ENCODE measurements around the gene CNIH3. TPM values are rescaled to one million over a fixed set of nuclear protein-coding genes. Genes with fewer than 3 reads are reported as not detected.

CNIH3 gene
- total RNA-seq, 1 experiment from 2014 or later: 3.7 TPM

DNA sequence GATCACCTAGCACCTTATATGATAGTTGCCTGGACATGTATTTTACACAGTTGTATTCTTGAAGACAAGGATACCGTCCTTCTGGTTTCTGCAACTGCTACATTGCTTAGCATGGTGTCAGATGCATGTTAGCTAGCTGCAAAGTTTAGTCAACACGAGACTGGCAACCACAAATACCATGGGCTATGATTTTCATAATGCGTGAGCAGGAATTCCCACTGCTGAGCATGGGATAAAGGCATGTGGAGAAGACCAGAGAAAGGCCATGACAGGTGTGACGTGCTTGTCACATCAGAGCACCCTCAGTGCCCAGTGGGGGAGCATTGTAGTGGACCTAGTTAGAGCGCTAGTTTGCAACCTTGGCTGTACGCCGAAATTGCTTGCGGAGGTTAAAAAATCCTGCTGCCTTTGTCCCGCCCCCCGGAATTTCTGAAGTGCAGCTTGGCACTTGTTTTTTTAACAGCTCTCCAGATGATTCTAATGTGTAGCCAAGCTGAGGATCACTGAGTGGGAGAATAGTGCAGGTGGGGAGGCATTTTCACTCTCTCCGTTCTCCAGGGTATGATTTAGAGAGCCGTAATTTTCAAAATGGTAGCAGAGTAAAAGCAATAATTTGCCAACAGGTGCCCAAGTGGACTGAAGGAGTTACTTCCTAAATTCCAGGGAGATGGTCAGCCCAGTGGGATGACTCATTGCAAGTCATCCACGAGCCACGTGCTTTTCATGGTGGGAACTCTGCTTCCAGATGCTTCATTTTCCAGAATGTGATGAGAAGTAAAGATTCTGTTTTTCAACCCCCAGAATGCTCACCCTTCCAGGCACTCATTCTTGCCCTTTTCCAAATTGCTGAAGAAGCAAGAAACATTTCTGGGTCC, 81.0 kb downstream of the CNIH3 start:
- Histone ChIP-seq H3K4me3 (ENCODE audit: low read depth in 2 of 2, low read length in 2 of 2) (no peak overlapping the region), H3K27ac (ENCODE audit: low read length) (no peak overlapping the region), H3K36me3 (ENCODE audit: control insufficient read depth, insufficient read depth, low read length) (no peaks in the 10 kb centered on the region), H3K27me3 (ENCODE audit: control insufficient read depth, insufficient read depth, low read length) (no peaks in the 10 kb centered on the region), H3K4me1 (ENCODE audit: control insufficient read depth, insufficient read depth, low read length) (no peaks in the 10 kb centered on the region), H3K9me3 (ENCODE audit: control insufficient read depth, insufficient read depth, low read depth, low read length) (no peaks in the 10 kb centered on the region)
- ATAC-seq (no peak), DNase-seq (ENCODE audit: low read depth, low spot score) (no peak)
- POLR2A ChIA-PET: no interaction called here
- in situ Hi-C loops (cut with HindIII; ENCODE audit: low pct_unique_long_range_greater_than_20kb, low sequenced_read_pairs): no loop called here
- TF ChIP-seq TCF7L2 (IDR thresholded peaks at IDR 0.05; ENCODE audit: low read depth, low read length) (no peak), POLR2AphosphoS5 (IDR thresholded peaks at IDR 0.05; ENCODE audit: low read depth, low read length) (no peak), SIN3A (IDR thresholded peaks at IDR 0.05; ENCODE audit: borderline replicate concordance, insufficient read depth, low read depth, low read length) (no peak)
- TF ChIP-seq, protein P1, sequence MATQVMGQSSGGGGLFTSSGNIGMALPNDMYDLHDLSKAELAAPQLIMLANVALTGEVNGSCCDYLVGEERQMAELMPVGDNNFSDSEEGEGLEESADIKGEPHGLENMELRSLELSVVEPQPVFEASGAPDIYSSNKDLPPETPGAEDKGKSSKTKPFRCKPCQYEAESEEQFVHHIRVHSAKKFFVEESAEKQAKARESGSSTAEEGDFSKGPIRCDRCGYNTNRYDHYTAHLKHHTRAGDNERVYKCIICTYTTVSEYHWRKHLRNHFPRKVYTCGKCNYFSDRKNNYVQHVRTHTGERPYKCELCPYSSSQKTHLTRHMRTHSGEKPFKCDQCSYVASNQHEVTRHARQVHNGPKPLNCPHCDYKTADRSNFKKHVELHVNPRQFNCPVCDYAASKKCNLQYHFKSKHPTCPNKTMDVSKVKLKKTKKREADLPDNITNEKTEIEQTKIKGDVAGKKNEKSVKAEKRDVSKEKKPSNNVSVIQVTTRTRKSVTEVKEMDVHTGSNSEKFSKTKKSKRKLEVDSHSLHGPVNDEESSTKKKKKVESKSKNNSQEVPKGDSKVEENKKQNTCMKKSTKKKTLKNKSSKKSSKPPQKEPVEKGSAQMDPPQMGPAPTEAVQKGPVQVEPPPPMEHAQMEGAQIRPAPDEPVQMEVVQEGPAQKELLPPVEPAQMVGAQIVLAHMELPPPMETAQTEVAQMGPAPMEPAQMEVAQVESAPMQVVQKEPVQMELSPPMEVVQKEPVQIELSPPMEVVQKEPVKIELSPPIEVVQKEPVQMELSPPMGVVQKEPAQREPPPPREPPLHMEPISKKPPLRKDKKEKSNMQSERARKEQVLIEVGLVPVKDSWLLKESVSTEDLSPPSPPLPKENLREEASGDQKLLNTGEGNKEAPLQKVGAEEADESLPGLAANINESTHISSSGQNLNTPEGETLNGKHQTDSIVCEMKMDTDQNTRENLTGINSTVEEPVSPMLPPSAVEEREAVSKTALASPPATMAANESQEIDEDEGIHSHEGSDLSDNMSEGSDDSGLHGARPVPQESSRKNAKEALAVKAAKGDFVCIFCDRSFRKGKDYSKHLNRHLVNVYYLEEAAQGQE (IDR thresholded peaks at IDR 0.05; ENCODE audit: insufficient read depth in 1 of 2, low read depth in 2 of 2, low read length in 1 of 2): no peak
- TF ChIP-seq, protein P2, sequence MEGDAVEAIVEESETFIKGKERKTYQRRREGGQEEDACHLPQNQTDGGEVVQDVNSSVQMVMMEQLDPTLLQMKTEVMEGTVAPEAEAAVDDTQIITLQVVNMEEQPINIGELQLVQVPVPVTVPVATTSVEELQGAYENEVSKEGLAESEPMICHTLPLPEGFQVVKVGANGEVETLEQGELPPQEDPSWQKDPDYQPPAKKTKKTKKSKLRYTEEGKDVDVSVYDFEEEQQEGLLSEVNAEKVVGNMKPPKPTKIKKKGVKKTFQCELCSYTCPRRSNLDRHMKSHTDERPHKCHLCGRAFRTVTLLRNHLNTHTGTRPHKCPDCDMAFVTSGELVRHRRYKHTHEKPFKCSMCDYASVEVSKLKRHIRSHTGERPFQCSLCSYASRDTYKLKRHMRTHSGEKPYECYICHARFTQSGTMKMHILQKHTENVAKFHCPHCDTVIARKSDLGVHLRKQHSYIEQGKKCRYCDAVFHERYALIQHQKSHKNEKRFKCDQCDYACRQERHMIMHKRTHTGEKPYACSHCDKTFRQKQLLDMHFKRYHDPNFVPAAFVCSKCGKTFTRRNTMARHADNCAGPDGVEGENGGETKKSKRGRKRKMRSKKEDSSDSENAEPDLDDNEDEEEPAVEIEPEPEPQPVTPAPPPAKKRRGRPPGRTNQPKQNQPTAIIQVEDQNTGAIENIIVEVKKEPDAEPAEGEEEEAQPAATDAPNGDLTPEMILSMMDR (IDR thresholded peaks at IDR 0.05): no peak
- CTCF ChIA-PET: no interaction called here
- intact Hi-C loops (cut with micrococcal nuclease; ENCODE audit: unreplicated experiment): no loop called here
- BruUV-seq (replicated peaks): no TSS peak

DNA sequence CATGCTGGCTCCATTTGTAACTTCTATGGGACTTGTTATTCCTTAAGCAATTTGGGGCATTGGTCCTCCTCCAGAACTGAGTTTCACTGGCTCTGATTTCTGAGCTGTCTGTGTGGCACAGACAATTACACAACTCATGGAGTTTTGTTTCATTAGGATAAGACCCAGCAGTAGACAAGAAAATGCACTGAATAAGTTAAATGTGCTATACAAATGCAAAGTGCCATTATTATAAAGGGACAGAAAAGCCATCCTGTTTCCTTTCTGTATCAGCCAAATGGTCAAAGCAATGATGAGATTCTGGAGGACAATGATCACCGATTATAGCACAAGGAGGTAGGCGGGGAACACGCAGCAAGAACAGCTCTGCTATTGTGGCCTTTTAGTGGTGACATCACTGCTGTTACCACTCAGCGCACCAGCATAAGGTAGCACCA, 81.9 kb downstream of the CNIH3 start:
- CTCF ChIA-PET: no interaction called here
- no peak overlapping the region for H3K4me3 ChIP-seq (ENCODE audit: low read depth in 2 of 2, low read length in 2 of 2)
- in situ Hi-C loops (cut with HindIII; ENCODE audit: low pct_unique_long_range_greater_than_20kb, low sequenced_read_pairs): no loop called here
- no peak for ATAC-seq
- H3K36me3 ChIP-seq (ENCODE audit: control insufficient read depth, insufficient read depth, low read length): no peaks in the 10 kb centered on the region
- BruUV-seq (replicated peaks): no TSS peak
- no peaks in the 10 kb centered on the region for H3K27me3 ChIP-seq (ENCODE audit: control insufficient read depth, insufficient read depth, low read length)
- DNase-seq (ENCODE audit: low read depth, low spot score): no peak
- intact Hi-C loops (cut with micrococcal nuclease; ENCODE audit: unreplicated experiment): no loop called here
- no peak for TF ChIP-seq SIN3A (IDR thresholded peaks at IDR 0.05; ENCODE audit: borderline replicate concordance, insufficient read depth, low read depth, low read length)
- TF ChIP-seq, protein P1 (IDR thresholded peaks at IDR 0.05; ENCODE audit: insufficient read depth in 1 of 2, low read depth in 2 of 2, low read length in 1 of 2): no peak
- TF ChIP-seq, protein P2 (IDR thresholded peaks at IDR 0.05): no peak
- no peak for TF ChIP-seq POLR2AphosphoS5 (IDR thresholded peaks at IDR 0.05; ENCODE audit: low read depth, low read length)
- TF ChIP-seq TCF7L2 (IDR thresholded peaks at IDR 0.05; ENCODE audit: low read depth, low read length): no peak
- no peak overlapping the region for H3K27ac ChIP-seq (ENCODE audit: low read length)
- no peaks in the 10 kb centered on the region for H3K9me3 ChIP-seq (ENCODE audit: control insufficient read depth, insufficient read depth, low read depth, low read length)
- POLR2A ChIA-PET: no interaction called here
- no peaks in the 10 kb centered on the region for H3K4me1 ChIP-seq (ENCODE audit: control insufficient read depth, insufficient read depth, low read length)
